ENCODE data around the gene NOS1. TPM values are rescaled to one million over a fixed set of nuclear protein-coding genes. Genes with fewer than 3 reads are reported as not detected.

NOS1 gene
- total RNA-seq, 1 donor from 2014 or later, result 0.05 TPM

- DNase-seq (ENCODE audit: low read depth), result no peak
Observed at GRCh38 chr12:117178301-117178700, 183.1 kb downstream of the NOS1 start.

- no peak for DNase-seq (ENCODE audit: low read depth)
Observed at GRCh38 chr12:117172168-117172567, 189.3 kb downstream of the NOS1 start.

- no peak for DNase-seq (ENCODE audit: low read depth)
Observed at GRCh38 chr12:117171499-117172162, 189.8 kb downstream of the NOS1 start.

GRCh38 chr12:117169548-117169947, 191.9 kb downstream of the NOS1 start:
- DNase-seq (ENCODE audit: low read depth), result no peak

GRCh38 chr12:117168976-117169375, 192.4 kb downstream of the NOS1 start:
- no peak for DNase-seq (ENCODE audit: low read depth)

GRCh38 chr12:117167769-117168168, 193.7 kb downstream of the NOS1 start:
- no peak for DNase-seq (ENCODE audit: low read depth)

- DNase-seq (ENCODE audit: low read depth), result no peak
Observed at GRCh38 chr12:117166107-117166506, 195.3 kb downstream of the NOS1 start.

- no peak for DNase-seq (ENCODE audit: low read depth)
Observed at GRCh38 chr12:117165342-117165741, 196.1 kb downstream of the NOS1 start.

GRCh38 chr12:117162633-117163032, 198.8 kb downstream of the NOS1 start:
- no peak for DNase-seq (ENCODE audit: low read depth)

- no peak for DNase-seq (ENCODE audit: low read depth)
Observed at GRCh38 chr12:117162167-117162539, 199.3 kb downstream of the NOS1 start.

GRCh38 chr12:117161460-117162166, 199.8 kb downstream of the NOS1 start:
- DNase-seq (ENCODE audit: low read depth), result no peak

GRCh38 chr12:117159674-117160073, 201.8 kb downstream of the NOS1 start:
- no peak for DNase-seq (ENCODE audit: low read depth)

- peak; percentile 33 for DNase-seq (ENCODE audit: low read depth)
Observed at GRCh38 chr12:117158911-117159553, 202.4 kb downstream of the NOS1 start.

Other genes starting within 250 kb of the NOS1 start
- 110 and 129 TPM in 2 replicates for gene FBXO21, start 171.2 kb downstream of the NOS1 start, total RNA-seq

Data from renal cortical epithelial cell (primary cell).